ENCODE results near the gene SCUBE1.

The SCUBE1 gene

DNA sequence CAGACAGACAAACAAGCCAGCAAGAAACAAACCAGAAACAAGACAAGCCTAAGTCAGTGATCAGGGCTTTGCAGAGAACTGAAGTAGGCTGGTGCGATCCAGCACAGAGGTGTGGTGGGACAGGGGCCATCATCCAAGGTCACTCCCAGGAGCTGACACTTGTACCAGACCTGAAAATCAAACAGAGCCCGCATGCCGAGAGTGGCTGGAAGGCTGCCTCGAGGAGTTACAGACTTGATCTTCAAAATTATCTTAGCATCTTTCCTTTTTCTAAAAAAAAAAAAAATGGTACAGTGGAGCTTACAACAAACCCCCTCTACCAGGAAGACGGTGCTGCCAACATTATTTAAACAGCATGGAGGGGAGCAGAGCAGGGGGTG is 8.8 kb upstream of the SCUBE1 start:
- no peak overlapping the region for H3K27ac ChIP-seq (ENCODE audit: low read length)
- H3K4me1 ChIP-seq (ENCODE audit: control insufficient read depth in 1 of 2, insufficient read depth in 2 of 2, low read length in 2 of 2) = no peaks in the 10 kb centered on the region

DNA sequence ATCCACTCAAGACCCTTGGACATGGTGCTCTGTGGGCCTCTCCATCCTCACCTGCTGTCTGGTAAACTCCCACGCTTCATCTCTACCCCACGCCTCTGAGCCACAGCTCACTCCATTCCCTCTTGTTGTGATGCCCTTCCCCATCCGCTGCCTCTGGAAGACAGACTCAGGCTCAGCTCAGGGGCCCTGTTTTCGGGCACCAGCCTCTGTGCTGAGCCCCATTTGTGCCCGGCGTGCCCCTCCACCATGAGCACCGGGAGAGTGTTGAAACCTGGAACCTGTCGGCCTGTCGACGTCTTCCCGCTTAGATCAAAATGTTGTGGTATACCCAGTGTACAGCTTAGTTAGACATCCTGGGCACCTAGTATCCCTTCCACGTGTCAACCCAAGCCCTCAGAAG is 6.5 kb upstream of the SCUBE1 start:
- no peaks in the 10 kb centered on the region for H3K4me1 ChIP-seq (ENCODE audit: control insufficient read depth in 1 of 2, insufficient read depth in 2 of 2, low read length in 2 of 2)
- H3K27ac ChIP-seq (ENCODE audit: low read length) = no peak overlapping the region

More for the DNA sequence above, 8.8 kb upstream of the SCUBE1 start:
- Histone ChIP-seq H3K27me3 (ENCODE audit: low read depth, low read length) (no peaks in the 10 kb centered on the region), H3K9me3 (ENCODE audit: control insufficient read depth in 1 of 2, low read length in 2 of 2) (no peaks in the 10 kb centered on the region), H3K36me3 (ENCODE audit: control insufficient read depth in 1 of 2, insufficient read depth in 2 of 2, low read length in 2 of 2) (no peaks in the 10 kb centered on the region), H3K4me3 (ENCODE audit: low read depth in 1 of 2, low read length in 2 of 2) (no peak overlapping the region)

DNA sequence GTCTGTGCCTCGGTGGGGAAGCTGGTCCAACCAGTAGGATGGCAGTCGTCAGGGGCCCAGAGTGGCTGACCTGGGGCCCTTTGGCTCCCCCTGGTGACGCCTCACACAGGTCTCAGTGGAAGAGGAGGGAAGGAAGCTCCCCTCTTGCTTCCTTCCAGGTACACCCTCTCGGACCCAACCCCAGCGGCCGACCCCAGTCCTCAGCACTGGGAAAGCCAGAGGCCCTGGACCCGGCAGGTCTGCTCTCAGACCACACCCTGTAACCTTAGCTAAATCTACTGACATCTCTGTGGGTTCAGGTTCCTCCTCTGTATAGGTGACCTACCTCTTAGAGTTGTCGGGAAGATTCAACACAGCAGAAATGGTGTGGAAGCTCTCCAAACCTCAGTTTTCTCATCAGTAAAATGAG is 3.4 kb upstream of the SCUBE1 start:
- H3K9me3 ChIP-seq (ENCODE audit: control insufficient read depth in 1 of 2, low read length in 2 of 2) = no peaks in the 10 kb centered on the region
- no peak overlapping the region for H3K27ac ChIP-seq (ENCODE audit: low read length)
- H3K4me1 ChIP-seq (ENCODE audit: control insufficient read depth in 1 of 2, insufficient read depth in 2 of 2, low read length in 2 of 2) = peaks cover 0 to 9% of the 10 kb centered on the region in 2 donors
- H3K27me3 ChIP-seq (ENCODE audit: low read depth, low read length) = peaks cover 19% of the 10 kb centered on the region
- no peak overlapping the region for H3K4me3 ChIP-seq (ENCODE audit: low read depth in 1 of 2, low read length in 2 of 2)
- no peaks in the 10 kb centered on the region for H3K36me3 ChIP-seq (ENCODE audit: control insufficient read depth in 1 of 2, insufficient read depth in 2 of 2, low read length in 2 of 2)

More for the DNA sequence above, 6.5 kb upstream of the SCUBE1 start:
- no peak overlapping the region for H3K4me3 ChIP-seq (ENCODE audit: low read depth in 1 of 2, low read length in 2 of 2)
- peaks cover 5% of the 10 kb centered on the region for H3K27me3 ChIP-seq (ENCODE audit: low read depth, low read length)
- H3K9me3 ChIP-seq (ENCODE audit: control insufficient read depth in 1 of 2, low read length in 2 of 2) = no peaks in the 10 kb centered on the region
- no peaks in the 10 kb centered on the region for H3K36me3 ChIP-seq (ENCODE audit: control insufficient read depth in 1 of 2, insufficient read depth in 2 of 2, low read length in 2 of 2)

DNA sequence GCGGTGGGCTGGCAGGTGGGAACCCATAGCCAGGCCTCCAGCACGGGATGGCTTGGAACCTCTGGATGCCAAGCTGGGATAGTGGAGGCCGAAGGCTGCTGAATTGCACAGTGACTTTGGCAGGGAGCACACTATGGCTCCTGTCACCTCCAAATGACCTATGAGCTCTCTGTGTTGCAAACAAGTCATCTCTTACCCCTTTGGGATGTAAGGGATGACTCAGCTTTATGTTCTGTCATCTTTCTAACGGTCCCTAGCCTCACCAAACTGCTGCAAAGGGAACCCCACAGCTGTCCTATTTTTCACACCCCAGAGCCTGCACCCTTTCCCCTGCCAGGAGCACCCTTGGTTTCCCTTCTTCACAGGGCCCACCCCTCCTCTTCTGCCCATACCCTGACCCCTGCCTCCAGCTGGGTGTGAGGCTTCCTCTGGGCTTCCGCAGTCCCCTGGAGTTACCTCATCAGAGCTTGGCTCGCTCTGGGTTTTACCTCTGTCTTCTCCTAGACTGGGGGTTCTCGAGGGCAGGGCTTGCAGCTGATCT is 2.7 kb upstream of the SCUBE1 start:
- H3K9me3 ChIP-seq (ENCODE audit: control insufficient read depth in 1 of 2, low read length in 2 of 2) = no peaks in the 10 kb centered on the region
- peaks cover 22% of the 10 kb centered on the region for H3K27me3 ChIP-seq (ENCODE audit: low read depth, low read length)
- H3K4me3 ChIP-seq (ENCODE audit: low read depth in 1 of 2, low read length in 2 of 2) = no peak overlapping the region
- peaks cover 0 to 9% of the 10 kb centered on the region in 2 donors for H3K4me1 ChIP-seq (ENCODE audit: control insufficient read depth in 1 of 2, insufficient read depth in 2 of 2, low read length in 2 of 2)
- H3K36me3 ChIP-seq (ENCODE audit: control insufficient read depth in 1 of 2, insufficient read depth in 2 of 2, low read length in 2 of 2) = no peaks in the 10 kb centered on the region
- H3K27ac ChIP-seq (ENCODE audit: low read length) = no peak overlapping the region

DNA sequence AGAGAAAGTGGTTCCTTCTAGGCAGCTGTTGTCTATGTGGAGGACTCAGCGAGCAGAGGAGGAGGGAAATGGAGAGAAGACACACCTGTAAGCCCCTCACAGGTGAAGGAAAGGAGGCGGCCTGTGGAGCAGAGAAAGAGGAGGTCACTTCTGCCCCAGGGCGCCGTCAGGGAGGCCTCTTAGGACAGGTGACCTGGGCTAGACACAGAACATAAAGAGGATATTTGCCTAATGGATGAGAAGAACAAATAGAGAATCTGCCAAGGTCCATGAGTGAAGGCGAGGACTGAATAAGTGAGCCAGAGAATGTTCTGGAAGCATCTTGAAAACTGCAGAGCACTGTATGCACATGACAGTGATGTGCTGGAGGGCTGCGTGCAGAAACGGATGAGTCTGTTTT is 2.2 kb upstream of the SCUBE1 start:
- peaks cover 0 to 9% of the 10 kb centered on the region in 2 donors for H3K4me1 ChIP-seq (ENCODE audit: control insufficient read depth in 1 of 2, insufficient read depth in 2 of 2, low read length in 2 of 2)
- H3K9me3 ChIP-seq (ENCODE audit: control insufficient read depth in 1 of 2, low read length in 2 of 2) = no peaks in the 10 kb centered on the region
- H3K27ac ChIP-seq (ENCODE audit: low read length) = no peak overlapping the region
- no peak overlapping the region for H3K4me3 ChIP-seq (ENCODE audit: low read depth in 1 of 2, low read length in 2 of 2)
- no peaks in the 10 kb centered on the region for H3K36me3 ChIP-seq (ENCODE audit: control insufficient read depth in 1 of 2, insufficient read depth in 2 of 2, low read length in 2 of 2)
- H3K27me3 ChIP-seq (ENCODE audit: low read depth, low read length) = peaks cover 22% of the 10 kb centered on the region

DNA sequence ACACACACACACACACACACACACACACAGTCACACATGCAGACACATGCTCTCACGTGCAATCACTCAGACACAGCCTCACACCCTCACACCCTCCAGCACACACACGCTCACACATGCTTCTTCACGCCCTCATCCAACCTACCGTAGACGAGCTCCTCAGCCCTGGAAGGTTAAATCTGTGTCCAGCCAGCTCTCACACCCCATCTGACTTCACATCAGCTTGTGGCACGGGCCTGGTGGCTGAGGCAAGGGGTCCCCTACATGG is 1.3 kb upstream of the SCUBE1 start:
- Histone ChIP-seq H3K4me3 (ENCODE audit: low read depth in 1 of 2, low read length in 2 of 2) (no peak overlapping the region), H3K27ac (ENCODE audit: low read length) (no peak overlapping the region), H3K4me1 (ENCODE audit: control insufficient read depth in 1 of 2, insufficient read depth in 2 of 2, low read length in 2 of 2) (peaks cover 0 to 9% of the 10 kb centered on the region in 2 donors), H3K36me3 (ENCODE audit: control insufficient read depth in 1 of 2, insufficient read depth in 2 of 2, low read length in 2 of 2) (no peaks in the 10 kb centered on the region), H3K9me3 (ENCODE audit: control insufficient read depth in 1 of 2, low read length in 2 of 2) (no peaks in the 10 kb centered on the region), H3K27me3 (ENCODE audit: low read depth, low read length) (peaks cover 22% of the 10 kb centered on the region)

DNA sequence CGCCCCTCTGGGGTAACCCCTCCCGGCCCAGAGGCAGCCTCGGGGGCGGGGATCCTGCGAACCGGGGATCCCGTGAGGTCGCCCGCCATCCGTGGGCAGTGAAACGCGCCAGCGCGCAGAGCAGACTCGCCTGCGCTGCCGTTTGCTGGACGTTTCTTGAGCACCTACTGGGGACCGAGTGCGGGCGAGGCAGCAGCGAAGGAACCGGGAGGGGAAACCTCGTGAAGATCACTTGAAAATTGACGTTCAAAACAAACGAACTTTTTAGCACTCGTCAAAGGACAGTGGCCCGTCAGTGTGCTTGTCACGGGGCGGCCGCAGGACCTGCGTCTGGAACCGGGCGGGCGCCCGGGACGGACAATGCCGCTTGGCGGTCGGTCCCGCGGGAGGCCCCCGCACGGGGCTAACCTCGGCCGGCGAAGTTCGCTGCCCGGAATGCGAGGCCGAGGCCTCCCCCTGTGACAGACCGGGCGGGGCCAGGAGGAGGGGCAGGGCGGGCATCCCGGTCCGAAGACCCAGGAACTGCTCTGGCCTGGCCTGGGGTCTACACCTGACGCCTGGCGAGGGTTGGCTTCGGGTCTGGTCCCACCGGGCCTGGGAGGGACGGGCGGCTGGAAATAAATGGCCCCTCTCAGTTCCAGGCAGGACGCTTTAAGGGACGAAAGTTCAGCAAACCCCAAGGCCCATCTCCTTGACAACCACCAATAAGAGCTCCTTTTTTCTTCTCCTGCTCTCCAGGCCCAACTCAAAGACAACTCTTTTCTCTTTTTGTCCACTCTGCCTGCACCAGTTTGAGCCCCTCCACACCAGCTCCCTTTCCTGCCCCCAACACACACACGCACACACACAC is 723 bp upstream of the SCUBE1 start:
- Histone ChIP-seq H3K36me3 (ENCODE audit: control insufficient read depth in 1 of 2, insufficient read depth in 2 of 2, low read length in 2 of 2) (no peaks in the 10 kb centered on the region), H3K4me1 (ENCODE audit: control insufficient read depth in 1 of 2, insufficient read depth in 2 of 2, low read length in 2 of 2) (peaks cover 0 to 9% of the 10 kb centered on the region in 2 donors), H3K4me3 (ENCODE audit: low read depth in 1 of 2, low read length in 2 of 2) (peak overlapping the region in 1 of 2 donors; percentile 38), H3K27me3 (ENCODE audit: low read depth, low read length) (peaks cover 22% of the 10 kb centered on the region), H3K9me3 (ENCODE audit: control insufficient read depth in 1 of 2, low read length in 2 of 2) (no peaks in the 10 kb centered on the region), H3K27ac (ENCODE audit: low read length) (no peak overlapping the region)

DNA sequence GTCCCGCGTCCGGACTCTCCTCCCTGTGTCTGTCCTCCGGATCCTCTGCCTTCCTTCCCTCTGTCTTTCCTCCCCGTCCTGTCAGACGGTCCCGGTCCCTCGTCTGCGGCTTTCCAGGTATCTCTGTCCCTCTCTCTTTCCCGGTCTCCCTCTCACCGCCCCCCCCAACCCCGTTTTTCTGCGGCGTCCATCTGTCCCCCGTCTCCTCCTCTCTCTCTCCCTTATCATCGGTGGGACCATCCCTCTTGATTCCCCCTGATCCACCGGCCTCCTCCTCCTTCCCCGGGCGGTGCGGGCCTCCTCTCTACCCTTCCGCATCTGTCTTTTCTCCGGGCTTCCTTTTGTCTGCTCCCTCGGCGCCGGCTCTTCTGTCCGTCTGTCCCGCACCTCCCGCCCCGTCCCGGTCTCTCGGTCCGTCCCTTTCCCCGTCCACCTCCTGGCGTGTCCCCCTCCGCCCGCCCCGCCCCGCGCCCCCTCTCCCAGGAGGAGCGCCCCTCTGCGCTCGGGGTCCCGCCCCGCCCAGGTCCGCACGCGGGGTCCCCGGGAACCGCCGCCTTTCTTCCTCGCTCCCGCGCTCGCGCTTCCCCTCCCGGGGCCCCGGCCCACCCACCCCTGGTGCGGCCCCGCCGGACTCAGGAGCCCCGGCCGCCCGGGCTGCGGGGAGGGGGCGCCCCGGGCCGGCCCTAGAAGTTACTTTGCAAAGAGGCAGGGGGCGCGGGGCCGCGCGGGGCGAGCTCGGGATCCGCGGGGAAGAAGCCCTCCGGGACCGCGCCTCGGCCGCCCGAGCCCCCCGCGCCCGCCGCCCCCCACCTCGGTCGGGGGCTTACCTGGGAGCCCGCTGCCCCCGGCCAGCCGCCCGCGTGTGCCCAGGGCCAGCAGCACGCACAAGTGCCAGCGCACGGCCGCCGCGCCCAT is 568 bp downstream of the SCUBE1 start:
- Histone ChIP-seq H3K27me3 (ENCODE audit: low read depth, low read length) (peaks cover 22% of the 10 kb centered on the region), H3K9me3 (ENCODE audit: control insufficient read depth in 1 of 2, low read length in 2 of 2) (no peaks in the 10 kb centered on the region), H3K27ac (ENCODE audit: low read length) (no peak overlapping the region), H3K4me3 (ENCODE audit: low read depth in 1 of 2, low read length in 2 of 2) (no peak overlapping the region), H3K4me1 (ENCODE audit: control insufficient read depth in 1 of 2, insufficient read depth in 2 of 2, low read length in 2 of 2) (peaks cover 0 to 9% of the 10 kb centered on the region in 2 donors), H3K36me3 (ENCODE audit: control insufficient read depth in 1 of 2, insufficient read depth in 2 of 2, low read length in 2 of 2) (no peaks in the 10 kb centered on the region)

DNA sequence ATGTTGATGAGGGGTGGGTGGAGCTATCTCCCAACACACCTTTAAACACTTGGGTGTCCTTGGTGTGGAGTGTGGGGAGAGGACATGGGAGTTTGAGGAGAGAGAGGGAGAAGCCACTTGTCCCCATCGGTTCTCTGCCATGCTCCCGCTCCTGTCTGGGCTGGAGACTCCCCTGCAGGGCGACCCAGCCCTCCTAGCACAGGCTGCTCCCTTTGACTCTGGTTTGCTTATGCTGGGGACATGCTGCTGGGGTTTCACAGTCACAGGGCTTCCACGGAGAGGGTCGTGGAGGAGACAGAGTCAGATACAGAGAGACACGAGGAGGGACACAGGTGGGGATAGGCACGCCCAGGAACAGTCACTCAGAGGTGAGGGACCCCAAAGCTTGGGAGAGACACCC is 1.6 kb downstream of the SCUBE1 start:
- H3K36me3 ChIP-seq (ENCODE audit: control insufficient read depth in 1 of 2, insufficient read depth in 2 of 2, low read length in 2 of 2) = no peaks in the 10 kb centered on the region
- peaks cover 0 to 9% of the 10 kb centered on the region in 2 donors for H3K4me1 ChIP-seq (ENCODE audit: control insufficient read depth in 1 of 2, insufficient read depth in 2 of 2, low read length in 2 of 2)
- H3K27me3 ChIP-seq (ENCODE audit: low read depth, low read length) = peaks cover 22% of the 10 kb centered on the region
- no peak overlapping the region for H3K4me3 ChIP-seq (ENCODE audit: low read depth in 1 of 2, low read length in 2 of 2)
- H3K27ac ChIP-seq (ENCODE audit: low read length) = no peak overlapping the region
- H3K9me3 ChIP-seq (ENCODE audit: control insufficient read depth in 1 of 2, low read length in 2 of 2) = no peaks in the 10 kb centered on the region

DNA sequence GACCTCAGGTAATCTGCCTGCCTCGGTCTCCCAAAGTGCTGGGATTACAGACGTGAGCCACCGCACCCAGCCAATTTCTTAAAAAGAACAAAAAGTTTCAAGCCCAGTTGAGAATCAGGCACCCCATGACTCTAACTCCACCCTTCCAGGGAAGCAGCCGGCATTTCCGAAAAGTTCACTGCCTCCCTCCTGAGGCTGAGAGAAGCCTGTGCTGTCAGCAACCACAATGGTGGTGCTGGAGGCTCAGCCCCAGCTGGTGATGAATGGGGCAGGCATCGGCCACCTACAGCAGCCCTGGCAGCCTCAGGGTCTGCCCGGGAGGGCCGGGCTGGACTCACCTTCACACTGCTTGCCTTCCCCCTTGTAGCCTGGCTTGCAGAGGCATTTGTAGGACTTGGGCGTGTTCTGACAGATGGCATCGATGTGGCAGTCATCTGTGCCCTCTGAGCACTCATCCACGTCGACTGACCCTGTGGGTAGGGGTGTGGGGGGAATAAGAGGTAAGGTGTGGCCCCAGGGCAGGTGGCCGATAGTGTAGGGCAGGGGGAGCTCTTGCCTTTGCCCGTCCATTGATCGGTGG is 4.3 kb downstream of the SCUBE1 start:
- no peak overlapping the region for H3K4me3 ChIP-seq (ENCODE audit: low read depth in 1 of 2, low read length in 2 of 2)
- no peak overlapping the region for H3K27ac ChIP-seq (ENCODE audit: low read length)
- H3K9me3 ChIP-seq (ENCODE audit: control insufficient read depth in 1 of 2, low read length in 2 of 2) = no peaks in the 10 kb centered on the region
- peaks cover 0 to 7% of the 10 kb centered on the region in 2 donors for H3K4me1 ChIP-seq (ENCODE audit: control insufficient read depth in 1 of 2, insufficient read depth in 2 of 2, low read length in 2 of 2)
- peaks cover 12% of the 10 kb centered on the region for H3K27me3 ChIP-seq (ENCODE audit: low read depth, low read length)
- H3K36me3 ChIP-seq (ENCODE audit: control insufficient read depth in 1 of 2, insufficient read depth in 2 of 2, low read length in 2 of 2) = no peaks in the 10 kb centered on the region

DNA sequence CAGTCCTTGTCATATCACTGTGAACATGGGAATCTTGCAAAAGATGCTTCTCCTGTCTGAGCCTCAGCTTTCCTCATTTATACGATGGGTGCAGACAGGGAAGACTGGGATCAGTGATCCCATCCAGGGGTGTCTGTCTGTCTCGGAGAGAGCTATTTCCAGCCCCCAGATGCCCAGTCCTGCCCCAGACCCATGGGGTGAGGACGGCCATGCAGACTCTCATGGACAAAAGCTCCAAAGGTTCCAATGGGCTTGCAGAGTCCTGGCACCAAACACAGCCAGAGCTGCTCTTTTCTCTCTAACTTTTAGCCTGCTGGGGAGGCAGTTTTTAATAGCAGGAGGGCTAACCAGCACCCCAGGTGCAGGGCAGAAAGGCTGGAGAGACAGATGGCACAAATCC is 5.2 kb downstream of the SCUBE1 start:
- Histone ChIP-seq H3K4me1 (ENCODE audit: control insufficient read depth in 1 of 2, insufficient read depth in 2 of 2, low read length in 2 of 2) (no peaks in the 10 kb centered on the region), H3K27me3 (ENCODE audit: low read depth, low read length) (peaks cover 8% of the 10 kb centered on the region), H3K36me3 (ENCODE audit: control insufficient read depth in 1 of 2, insufficient read depth in 2 of 2, low read length in 2 of 2) (no peaks in the 10 kb centered on the region), H3K27ac (ENCODE audit: low read length) (no peak overlapping the region), H3K4me3 (ENCODE audit: low read depth in 1 of 2, low read length in 2 of 2) (no peak overlapping the region), H3K9me3 (ENCODE audit: control insufficient read depth in 1 of 2, low read length in 2 of 2) (no peaks in the 10 kb centered on the region)

Measured in muscle layer of duodenum (tissue), 2 donors.